ENCODE data around the gene JAKMIP2.

JAKMIP2 gene

DNA sequence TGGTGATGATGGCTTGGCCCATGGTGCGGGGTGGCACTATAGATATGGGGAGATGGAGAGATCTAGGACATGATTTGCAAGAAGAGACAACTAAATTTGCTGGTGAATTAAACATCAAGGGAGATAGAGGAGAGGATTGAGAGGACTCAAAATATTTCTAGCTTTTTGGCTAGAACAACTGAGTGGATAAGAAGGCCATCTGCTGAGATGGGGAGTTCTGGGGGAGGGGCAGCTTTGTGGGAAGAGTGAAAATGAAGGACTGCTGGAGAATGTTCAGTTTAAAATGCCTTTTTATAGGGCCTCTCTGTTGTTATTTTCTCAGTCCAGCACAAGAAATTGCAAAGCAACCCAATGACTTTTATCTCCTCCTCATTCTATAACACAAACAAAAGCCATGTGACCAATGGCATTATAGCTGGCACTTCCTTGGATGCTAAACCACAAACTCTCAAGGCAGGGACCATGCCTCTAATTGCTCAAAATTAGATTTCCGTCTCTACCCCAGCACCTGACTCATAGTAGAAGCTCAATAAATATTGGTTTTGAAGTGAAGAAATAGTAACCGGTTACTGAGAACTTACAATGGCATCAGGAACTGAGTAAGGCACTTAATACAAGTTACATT is 29.8 kb downstream of the JAKMIP2 start:
- Histone ChIP-seq H3K4me3 (ENCODE audit: low read length, poor library complexity, severe bottlenecking) (no peak overlapping the region), H4K20me1 (ENCODE audit: insufficient read depth, low read length, poor library complexity, severe bottlenecking) (no peaks in the 10 kb centered on the region), H3K9me2 (replicated peaks; ENCODE audit: low read depth, low read length) (no peaks in the 10 kb centered on the region), H3K4me2 (ENCODE audit: low read depth, low read length, poor library complexity, severe bottlenecking) (no peak overlapping the region), H3K9me3 (ENCODE audit: insufficient read depth, low read depth, low read length) (no peaks in the 10 kb centered on the region), H3F3A (ENCODE audit: low read depth) (no peaks in the 10 kb centered on the region), H3K4me1 (ENCODE audit: insufficient read depth, low read length, poor library complexity, severe bottlenecking) (peaks cover 11% of the 10 kb centered on the region), H3K9ac (ENCODE audit: low read depth, low read length, poor library complexity, severe bottlenecking) (no peak overlapping the region), H3K27me3 (ENCODE audit: insufficient read depth, low read length, poor library complexity, severe bottlenecking) (no peaks in the 10 kb centered on the region), H2AFZ (ENCODE audit: low read length) (no peak overlapping the region), H3K79me2 (ENCODE audit: insufficient read depth, low read length) (no peaks in the 10 kb centered on the region; the same call in 1 of the 2 replicates), H3K36me3 (ENCODE audit: insufficient read depth, low read length) (no peaks in the 10 kb centered on the region)
- TF ChIP-seq, protein P1, sequence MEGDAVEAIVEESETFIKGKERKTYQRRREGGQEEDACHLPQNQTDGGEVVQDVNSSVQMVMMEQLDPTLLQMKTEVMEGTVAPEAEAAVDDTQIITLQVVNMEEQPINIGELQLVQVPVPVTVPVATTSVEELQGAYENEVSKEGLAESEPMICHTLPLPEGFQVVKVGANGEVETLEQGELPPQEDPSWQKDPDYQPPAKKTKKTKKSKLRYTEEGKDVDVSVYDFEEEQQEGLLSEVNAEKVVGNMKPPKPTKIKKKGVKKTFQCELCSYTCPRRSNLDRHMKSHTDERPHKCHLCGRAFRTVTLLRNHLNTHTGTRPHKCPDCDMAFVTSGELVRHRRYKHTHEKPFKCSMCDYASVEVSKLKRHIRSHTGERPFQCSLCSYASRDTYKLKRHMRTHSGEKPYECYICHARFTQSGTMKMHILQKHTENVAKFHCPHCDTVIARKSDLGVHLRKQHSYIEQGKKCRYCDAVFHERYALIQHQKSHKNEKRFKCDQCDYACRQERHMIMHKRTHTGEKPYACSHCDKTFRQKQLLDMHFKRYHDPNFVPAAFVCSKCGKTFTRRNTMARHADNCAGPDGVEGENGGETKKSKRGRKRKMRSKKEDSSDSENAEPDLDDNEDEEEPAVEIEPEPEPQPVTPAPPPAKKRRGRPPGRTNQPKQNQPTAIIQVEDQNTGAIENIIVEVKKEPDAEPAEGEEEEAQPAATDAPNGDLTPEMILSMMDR (conservative IDR thresholded peaks at IDR 0.05; ENCODE audit: low read length) = no peak
- TF ChIP-seq EZH2phosphoT487 (IDR thresholded peaks at IDR 0.05; ENCODE audit: borderline replicate concordance) = no peak

DNA sequence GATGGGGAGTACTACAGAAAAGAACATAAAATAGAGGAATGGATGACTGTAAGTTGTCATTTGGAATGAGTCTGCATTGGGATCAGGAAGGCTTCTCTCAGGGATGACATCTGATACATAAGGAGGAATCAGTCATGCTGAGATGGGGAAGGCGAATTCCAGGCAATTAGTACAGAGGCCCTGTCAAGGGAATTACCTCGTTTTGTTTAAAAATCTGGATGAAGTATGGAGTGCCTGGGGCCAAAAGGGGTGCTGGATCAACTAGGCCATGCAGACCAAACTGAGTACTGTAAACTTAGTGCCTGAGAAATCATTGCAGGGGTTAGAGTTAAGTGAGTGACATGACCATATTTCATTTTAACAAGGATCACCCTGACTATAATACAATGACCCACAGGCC is 30.5 kb downstream of the JAKMIP2 start:
- TF ChIP-seq, protein P1 (conservative IDR thresholded peaks at IDR 0.05; ENCODE audit: low read length) = no peak
- no peak for TF ChIP-seq EZH2phosphoT487 (IDR thresholded peaks at IDR 0.05; ENCODE audit: borderline replicate concordance)
- Histone ChIP-seq H3K4me2 (ENCODE audit: low read depth, low read length, poor library complexity, severe bottlenecking) (no peak overlapping the region), H3K27me3 (ENCODE audit: insufficient read depth, low read length, poor library complexity, severe bottlenecking) (no peaks in the 10 kb centered on the region), H2AFZ (ENCODE audit: low read length) (no peak overlapping the region), H3K9ac (ENCODE audit: low read depth, low read length, poor library complexity, severe bottlenecking) (no peak overlapping the region), H3K9me3 (ENCODE audit: insufficient read depth, low read depth, low read length) (no peaks in the 10 kb centered on the region), H3K9me2 (replicated peaks; ENCODE audit: low read depth, low read length) (no peaks in the 10 kb centered on the region), H3K4me1 (ENCODE audit: insufficient read depth, low read length, poor library complexity, severe bottlenecking) (peaks cover 11% of the 10 kb centered on the region), H3K4me3 (ENCODE audit: low read length, poor library complexity, severe bottlenecking) (no peak overlapping the region), H4K20me1 (ENCODE audit: insufficient read depth, low read length, poor library complexity, severe bottlenecking) (no peaks in the 10 kb centered on the region), H3K36me3 (ENCODE audit: insufficient read depth, low read length) (no peaks in the 10 kb centered on the region), H3K79me2 (ENCODE audit: insufficient read depth, low read length) (no peaks in the 10 kb centered on the region), H3F3A (ENCODE audit: low read depth) (no peaks in the 10 kb centered on the region)

DNA sequence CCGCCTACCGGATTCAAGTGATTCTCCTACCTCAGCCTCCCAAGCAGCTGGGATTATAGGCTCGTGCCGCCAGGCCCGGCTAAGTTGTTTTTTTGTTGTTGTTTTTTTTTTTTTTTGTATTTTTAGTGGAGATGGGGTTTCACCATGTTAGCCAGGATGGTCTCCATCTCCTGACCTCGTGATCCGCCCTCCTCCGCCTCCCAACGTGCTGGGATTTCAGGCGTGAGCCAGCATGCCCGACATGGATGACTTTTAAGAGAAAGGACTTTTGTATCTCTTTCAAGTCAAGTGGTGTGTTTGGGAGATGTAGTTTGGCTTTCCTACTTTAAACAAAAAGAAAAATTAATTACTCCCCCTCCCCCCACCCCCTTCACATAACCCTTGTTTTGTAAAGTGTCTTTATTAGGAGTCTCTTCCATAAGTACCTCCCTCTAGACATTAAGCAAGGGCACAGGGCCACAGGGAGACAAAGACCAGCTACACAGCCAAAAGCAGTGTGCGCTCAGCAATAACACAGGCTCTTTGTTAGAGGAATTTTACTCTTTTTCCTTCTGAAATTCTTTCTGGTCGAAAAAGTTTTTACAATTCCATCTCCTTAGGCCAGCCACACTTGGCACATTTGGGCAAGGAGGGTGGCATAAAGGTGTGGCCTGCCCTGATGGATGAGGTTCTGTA is 31.2 kb downstream of the JAKMIP2 start:
- Histone ChIP-seq H4K20me1 (ENCODE audit: insufficient read depth, low read length, poor library complexity, severe bottlenecking) (no peaks in the 10 kb centered on the region), H3K9me3 (ENCODE audit: insufficient read depth, low read depth, low read length) (no peaks in the 10 kb centered on the region), H3F3A (ENCODE audit: low read depth) (no peaks in the 10 kb centered on the region), H3K4me1 (ENCODE audit: insufficient read depth, low read length, poor library complexity, severe bottlenecking) (peaks cover 11% of the 10 kb centered on the region), H3K4me2 (ENCODE audit: low read depth, low read length, poor library complexity, severe bottlenecking) (no peak overlapping the region), H3K9ac (ENCODE audit: low read depth, low read length, poor library complexity, severe bottlenecking) (no peak overlapping the region), H3K79me2 (ENCODE audit: insufficient read depth, low read length) (no peaks in the 10 kb centered on the region), H2AFZ (ENCODE audit: low read length) (no peak overlapping the region), H3K9me2 (replicated peaks; ENCODE audit: low read depth, low read length) (no peaks in the 10 kb centered on the region), H3K27me3 (ENCODE audit: insufficient read depth, low read length, poor library complexity, severe bottlenecking) (no peaks in the 10 kb centered on the region), H3K4me3 (ENCODE audit: low read length, poor library complexity, severe bottlenecking) (no peak overlapping the region), H3K36me3 (ENCODE audit: insufficient read depth, low read length) (no peaks in the 10 kb centered on the region)
- TF ChIP-seq EZH2phosphoT487 (IDR thresholded peaks at IDR 0.05; ENCODE audit: borderline replicate concordance) = no peak
- TF ChIP-seq, protein P1 (conservative IDR thresholded peaks at IDR 0.05; ENCODE audit: low read length) = no peak
